ENCODE results near the gene NOSTRIN. TPM values are rescaled to one million over a fixed set of nuclear protein-coding genes. Genes with fewer than 3 reads are reported as not detected.
"Not testable (repeated sequence)": the region's sequence is repeated elsewhere in the genome, so short reads cannot be mapped to it uniquely, and the experiment has no call there.

Gene NOSTRIN, protein sequence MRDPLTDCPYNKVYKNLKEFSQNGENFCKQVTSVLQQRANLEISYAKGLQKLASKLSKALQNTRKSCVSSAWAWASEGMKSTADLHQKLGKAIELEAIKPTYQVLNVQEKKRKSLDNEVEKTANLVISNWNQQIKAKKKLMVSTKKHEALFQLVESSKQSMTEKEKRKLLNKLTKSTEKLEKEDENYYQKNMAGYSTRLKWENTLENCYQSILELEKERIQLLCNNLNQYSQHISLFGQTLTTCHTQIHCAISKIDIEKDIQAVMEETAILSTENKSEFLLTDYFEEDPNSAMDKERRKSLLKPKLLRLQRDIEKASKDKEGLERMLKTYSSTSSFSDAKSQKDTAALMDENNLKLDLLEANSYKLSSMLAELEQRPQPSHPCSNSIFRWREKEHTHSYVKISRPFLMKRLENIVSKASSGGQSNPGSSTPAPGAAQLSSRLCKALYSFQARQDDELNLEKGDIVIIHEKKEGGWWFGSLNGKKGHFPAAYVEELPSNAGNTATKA
- total RNA-seq = 9.4 TPM

DNA sequence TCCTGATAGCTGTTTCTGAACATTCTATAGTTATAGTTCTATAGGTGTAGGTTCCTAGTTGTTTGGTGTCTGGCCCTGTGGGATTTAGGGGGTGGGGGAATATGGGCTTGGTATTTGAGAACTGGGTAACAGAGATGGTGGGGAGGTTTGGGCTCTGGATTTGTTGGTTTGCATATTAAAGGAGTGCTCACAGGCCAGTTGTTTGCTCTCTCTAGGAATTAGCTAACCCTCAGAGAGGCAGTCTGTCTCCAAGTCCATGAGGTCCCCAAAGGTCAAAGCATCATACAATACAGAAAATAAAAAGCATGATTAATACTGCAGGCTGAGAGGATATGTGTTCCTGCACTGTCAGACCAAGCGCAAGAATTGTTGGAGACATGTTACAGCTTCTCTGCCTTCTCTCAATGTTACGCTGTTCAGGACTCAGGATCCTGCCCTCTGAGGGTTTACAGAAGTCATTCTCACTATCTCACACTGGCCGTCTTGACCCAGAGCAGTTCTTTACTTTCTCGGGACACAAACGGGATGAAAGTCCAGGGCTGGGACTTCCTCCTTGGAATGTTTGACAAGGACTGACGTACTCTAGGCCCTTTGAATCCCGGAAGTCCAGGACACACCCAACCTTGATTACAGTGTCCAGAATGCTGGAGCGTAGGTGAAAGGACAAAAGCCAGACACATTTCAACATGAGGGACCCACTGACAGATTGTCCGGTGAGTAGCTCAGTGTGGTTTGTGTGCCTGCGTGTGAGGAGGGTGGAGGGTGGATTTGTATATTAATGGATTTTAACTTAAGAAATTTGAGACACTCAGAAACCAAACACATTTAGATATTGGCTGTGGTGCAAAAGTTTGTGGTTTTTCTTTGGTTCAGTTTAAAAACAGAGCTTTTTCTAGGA lies at the start of gene NOSTRIN:
NOSTRIN (plus strand) TSS at position 677 of the 898 bp plus-strand sequence; CDS start at position 687, 10 bp downstream.
- peak; percentile 20 for DNase-seq

DNA sequence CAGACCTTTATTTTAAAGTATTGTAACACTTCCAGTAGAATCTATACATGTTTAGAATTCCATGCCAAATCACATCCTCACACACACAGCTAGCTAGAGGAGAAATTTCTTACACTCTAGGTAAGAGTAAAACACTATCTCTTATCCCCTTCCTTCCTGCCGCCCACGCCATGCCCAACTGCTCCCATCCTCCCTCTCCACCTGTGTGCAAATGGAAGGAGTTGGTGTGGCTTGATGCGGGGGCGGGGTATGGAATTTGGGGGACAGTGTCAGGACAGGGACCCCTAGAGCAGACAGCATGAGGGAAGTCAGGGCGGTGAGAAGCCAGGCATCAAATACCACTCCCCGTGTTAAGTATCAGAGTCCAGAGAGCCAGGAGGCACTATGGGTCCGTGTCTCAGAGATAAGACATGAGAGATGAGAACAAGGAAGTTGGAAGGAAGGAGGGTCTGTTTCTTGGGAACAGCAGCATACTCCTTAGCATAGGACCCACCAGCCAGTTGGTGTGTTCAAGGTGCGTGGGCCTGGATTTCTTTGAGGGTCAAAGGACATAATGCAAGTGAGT lies 48.6 kb upstream of the NOSTRIN start:
- no peak for DNase-seq

DNA sequence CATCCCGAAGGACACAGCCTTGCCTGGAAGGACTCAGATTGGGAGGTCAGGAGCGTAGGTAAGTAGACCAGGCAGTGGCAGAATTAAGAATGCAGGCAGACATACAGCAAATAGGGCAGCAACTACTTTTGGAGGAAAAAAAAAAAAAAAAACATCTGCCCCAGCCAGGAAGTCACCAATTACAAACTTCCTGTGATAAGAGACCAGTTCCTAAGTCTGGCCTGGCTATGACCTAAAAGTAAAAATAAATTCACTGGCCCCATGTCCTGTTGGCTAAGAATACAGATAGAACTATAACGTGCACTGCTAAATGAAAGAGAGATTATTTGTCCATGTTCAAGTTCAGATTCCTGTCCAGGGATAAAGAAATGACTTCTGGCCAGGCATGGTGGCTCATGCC lies 45.2 kb upstream of the NOSTRIN start:
- DNase-seq = no peak

DNA sequence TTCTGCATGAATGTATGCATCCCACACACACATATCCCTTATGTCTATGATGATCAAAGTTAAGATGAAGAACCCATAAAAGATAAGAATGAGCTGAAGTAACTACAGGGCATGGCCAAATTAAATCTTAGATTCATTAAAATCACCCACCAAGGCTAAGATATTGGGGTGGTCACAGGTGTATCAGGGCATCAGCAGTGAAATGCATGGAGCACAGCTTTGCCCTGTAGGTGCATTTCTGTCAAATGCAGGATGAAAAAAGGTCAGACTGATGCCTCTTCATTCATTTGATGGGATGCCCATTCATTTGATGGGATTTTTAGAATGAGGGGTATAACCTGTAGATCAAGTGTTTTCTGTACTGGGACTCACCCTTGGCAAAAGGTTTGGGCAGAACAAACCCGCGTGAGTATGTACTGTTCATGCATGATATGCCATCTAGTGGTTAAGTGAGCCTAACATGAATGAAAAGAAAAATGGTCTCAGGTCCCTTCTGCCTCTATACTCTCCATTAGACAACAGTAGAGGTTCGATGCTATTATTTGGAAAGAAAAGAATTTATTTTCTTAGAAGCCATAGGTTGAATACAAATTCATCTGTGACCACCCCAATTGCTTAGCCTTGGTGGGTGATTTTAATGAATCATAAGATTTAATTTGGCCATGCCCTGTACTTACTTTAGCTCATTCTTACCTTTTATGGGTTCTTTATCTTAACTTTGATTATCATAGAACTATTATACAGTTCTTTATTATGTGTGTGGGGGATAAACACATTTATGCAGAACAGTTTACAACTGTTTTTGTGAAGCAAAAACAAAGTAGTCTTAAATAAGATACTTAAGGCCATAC lies 43.2 kb upstream of the NOSTRIN start:
- DNase-seq = peak; percentile 27

DNA sequence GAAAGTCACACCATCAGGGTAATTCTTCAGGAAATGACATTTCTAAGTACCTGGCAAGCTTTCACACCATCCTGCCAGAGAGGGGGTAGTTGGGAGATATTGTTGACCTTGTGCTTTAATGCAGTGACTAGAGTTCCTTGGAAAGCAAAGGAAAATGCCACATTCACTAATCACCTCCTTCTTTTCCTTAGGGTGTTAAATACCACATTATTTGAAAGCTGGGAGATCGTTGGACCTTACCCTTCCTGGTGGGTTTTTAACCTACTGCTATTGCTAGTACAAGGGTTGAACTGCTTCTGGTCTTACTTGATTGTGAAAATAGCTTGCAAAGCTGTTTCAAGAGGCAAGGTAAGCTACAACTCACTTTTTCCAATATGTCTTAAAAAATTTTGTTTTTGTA lies 37.0 kb upstream of the NOSTRIN start:
- DNase-seq = no peak

DNA sequence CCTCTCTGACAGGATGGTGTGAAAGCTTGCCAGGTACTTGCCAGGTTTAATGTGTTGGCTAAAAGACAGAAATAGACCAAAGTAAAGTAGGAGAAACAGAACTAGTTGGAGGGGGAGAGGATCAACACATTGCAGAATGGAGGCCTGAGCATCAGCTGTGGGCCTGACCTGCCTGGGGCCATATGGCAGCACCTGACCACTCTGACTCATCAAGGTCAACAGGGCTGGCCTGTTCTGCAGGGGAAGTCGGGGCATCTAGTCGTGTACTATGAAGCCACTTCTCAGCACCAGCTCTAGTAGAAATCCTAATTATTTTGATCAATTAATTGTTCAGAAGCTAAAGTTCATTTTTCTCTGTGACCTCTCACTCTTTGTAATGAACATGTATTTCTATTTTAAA lies 35.8 kb upstream of the NOSTRIN start:
- DNase-seq = no peak

DNA sequence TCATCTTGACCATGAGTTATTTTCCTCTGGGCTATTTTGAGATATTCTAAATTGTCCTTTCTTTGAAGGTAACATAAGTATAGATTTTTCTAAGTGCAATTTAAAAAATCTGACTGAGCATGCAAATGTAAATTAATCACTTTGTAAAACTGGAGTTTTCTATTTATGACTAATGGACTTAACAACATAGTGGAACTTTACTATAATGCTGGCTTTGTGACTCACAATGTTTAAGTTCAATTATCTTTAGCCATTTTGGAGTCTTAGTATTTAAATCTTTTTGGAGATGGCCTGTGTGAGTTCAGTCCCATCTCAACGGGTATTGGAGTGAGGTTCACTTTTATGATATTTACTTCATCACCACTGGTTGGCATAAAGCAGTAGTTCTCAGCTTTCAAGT lies 35.2 kb upstream of the NOSTRIN start:
- DNase-seq = no peak

DNA sequence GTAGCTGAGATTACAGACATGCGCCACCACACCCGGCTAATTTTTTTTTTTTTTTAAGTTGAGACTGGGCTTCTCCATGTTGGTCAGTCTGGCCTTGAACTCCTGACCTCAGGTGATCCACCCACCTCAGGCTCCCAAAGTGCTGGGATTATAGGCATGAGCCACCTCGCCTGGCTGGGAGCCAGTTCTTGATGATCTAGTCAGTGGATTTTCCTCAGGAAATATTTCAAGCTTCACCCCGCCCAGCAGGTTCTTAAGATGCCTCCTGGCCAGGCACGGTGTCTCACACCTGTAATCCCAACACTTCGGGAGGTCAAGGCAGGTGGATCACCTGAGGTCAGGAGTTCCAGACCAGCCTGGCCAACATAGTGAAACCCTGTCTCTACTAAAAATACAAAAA lies 34.1 kb upstream of the NOSTRIN start:
- not testable (repeated sequence) for DNase-seq

DNA sequence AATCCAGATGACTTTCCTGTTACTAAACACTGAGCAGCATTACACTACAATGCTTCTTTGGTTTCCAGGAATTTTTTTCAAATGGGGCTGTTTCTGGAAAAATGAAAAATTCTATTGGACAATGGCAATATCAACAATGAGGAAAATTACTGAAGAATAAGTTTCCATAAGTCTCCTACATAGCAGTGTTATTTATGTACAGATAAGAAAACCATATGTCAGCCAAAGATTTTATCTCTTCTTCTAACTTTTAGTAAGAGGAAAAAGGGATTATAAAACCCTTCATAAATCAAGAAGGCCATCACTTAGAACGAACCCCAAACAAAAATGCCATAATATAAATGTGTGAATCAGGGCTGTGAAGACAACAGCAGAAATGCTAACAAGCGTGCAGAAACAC lies 31.6 kb upstream of the NOSTRIN start:
- DNase-seq = no peak

DNA sequence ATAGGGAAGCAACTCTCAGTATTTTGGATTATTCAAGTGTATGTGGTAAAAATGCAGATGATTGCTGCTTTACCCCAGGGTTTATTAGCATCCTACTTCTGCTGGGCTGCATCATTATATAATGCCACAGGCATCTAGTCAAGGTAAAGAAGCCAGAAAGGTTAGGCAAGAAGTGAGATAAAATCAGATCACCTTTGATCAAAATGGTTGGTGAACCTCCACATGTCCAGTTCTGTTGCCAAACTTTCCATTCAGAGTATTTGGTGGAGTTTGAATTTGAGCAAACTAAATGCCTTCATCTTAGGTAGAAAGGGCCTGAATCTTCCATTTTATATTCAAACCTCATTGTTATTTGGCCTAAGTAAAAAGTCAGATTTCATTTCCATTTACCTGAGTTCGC lies 29.7 kb upstream of the NOSTRIN start:
- DNase-seq = no peak

DNA sequence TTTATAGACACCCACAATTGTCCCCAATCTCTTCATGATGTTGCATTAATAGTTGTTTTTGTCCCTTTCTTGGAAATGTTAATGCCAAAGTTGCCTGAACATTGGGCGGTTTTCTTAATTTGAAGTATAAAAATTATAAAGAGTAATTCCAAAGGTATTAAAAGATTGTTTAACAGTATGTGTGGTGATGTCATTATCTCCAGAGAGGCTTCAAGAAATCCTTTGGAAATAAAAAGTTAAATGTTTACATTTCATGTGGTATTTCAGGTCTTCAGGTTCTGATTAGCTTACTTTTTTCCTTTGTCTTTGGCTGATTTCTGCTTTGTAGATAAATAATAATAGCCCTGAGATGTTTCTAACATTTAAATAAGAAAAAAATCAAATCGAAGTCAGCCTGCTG lies 29.3 kb upstream of the NOSTRIN start:
- no peak for DNase-seq

DNA sequence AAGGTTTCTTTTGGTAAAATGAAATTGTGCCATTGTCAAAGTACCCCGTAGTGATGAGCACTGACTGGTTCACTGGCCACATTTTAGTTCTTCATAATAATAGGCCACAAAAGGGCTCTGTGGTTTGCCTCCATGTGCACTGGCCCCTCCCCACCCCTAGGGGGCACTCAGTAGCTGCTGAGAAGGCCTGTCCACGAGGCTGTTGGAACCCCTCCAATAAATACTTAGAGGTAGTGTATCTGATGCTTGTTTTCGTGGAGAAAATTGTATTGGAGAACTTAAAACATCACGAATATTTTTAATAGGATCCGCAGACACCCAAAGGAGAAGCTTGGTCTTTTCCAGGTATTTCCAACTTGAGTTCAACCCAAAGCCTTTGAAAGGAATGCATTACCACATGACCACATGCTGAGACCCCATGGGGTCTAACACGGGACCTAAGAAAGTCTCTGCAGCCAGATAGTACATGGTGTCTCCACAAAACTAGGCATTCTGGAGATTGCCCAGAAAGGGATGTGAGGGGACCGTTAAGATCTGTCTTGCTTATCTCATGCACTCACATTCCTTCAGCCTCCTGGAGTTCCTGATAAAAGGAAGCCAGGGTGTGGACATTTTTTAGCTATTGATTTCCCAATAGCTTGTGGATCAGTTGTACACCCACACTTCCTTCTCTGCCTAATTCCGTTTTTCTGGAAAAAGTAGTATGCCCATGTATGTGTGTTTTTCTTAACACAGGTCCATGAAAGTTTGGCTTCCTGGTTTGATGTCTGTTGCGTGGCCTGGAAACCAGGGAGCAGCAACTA lies 28.5 kb upstream of the NOSTRIN start:
- DNase-seq = no peak

DNA sequence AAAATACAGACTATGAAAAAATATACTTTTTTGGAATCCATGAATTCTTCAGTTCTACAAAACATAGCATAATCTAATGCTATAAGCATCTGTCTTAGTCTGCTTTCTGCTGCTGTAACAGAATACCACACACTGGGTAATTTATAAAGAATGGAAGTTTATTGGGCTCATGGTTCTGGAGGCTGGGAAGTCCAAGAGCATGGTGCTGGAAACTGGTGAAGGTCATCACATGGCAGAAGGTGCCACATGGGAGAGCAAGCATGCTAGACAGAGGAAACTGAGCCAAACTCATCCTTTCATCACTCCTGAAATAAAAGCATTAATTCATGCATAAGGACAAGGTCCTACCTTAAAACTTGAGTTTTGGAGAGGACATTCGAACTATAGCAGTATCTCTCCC lies 26.6 kb upstream of the NOSTRIN start:
- DNase-seq = no peak

DNA sequence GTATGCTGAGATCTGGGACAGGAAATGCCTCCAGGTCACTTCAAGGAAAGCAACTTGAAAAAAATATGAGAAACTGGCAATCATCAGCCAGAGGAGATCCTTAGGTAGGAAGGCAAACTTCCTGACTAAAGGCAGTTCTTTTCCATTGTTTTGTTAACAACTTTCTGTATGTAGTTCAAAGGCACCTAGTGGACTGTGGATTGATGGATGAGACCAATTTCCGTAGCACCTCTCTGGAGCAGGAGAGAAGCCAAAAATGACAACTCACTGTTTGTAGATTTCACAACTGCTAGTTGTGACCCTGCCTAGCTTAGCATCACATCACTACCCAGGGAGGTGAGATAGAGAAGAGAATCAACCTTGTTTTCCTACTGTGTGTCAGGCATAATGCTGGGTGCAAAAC lies 21.8 kb upstream of the NOSTRIN start:
- DNase-seq = no peak

DNA sequence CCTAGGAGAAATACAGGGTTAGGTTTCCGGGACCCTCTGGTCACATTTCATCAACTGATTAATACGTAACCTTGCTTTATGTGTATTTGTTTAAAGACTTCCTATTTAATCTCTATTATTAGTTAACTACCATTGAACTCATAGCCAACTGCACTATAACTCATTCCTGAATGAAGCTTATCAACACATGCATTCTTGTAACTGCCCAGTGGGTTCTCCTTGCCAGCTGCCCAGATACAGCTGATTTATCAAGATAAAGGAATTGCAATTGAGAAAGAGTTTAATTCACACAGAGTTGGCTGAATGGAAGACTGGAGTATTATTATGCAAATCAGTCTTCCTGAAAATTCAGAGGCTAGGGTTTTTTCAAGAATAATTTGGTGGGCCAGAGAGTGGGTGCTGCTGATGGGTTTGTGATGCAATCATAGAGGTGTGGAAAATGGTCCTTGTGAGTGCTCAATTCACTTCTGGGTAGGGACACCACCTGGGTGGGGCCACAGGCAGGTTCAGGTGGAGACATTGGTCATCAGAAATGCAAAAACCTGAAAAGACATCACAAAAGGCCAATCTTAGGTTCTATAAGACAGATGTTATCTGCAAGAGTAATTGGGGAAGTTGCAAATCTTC lies 21.1 kb upstream of the NOSTRIN start:
- no peak for DNase-seq

DNA sequence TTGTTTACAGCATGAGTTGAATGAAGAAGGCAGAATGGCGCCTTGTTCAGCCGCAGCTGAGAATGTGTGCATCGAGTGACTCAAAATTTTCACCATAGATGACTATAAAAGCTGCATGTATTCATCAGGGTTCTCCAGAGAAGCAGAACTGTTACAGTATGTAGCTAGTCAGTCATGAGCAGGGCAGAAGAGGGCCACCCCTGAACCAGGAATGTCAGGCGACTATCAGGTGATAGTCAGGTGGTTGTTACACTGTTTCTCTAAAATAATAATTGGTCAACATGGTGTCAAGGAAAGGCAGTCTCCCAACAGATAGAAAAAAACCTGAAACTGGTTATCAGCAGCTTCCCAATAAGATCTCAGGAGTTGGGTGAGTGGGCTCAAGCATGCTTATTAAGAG lies 20.2 kb upstream of the NOSTRIN start:
- DNase-seq = no peak

DNA sequence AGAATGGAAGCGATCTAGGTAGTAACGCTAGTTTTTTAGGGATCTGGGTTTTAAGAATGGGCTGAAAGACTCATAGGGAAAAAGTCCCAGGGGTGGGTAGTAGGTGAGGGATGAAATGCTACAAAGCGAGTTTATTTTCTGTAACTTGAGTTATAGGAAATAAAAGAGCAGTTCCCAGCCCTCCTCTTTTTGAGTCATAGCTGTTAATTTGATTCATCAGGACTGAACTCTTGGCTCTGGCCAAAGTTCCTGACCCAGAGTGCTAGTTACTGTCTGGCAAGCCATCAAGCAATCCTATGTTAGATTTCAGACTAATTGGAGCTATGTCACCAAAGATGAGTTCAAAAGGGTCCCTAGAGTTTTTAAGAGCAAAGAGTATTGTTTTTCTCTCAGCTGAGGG lies 17.4 kb upstream of the NOSTRIN start:
- no peak for DNase-seq

DNA sequence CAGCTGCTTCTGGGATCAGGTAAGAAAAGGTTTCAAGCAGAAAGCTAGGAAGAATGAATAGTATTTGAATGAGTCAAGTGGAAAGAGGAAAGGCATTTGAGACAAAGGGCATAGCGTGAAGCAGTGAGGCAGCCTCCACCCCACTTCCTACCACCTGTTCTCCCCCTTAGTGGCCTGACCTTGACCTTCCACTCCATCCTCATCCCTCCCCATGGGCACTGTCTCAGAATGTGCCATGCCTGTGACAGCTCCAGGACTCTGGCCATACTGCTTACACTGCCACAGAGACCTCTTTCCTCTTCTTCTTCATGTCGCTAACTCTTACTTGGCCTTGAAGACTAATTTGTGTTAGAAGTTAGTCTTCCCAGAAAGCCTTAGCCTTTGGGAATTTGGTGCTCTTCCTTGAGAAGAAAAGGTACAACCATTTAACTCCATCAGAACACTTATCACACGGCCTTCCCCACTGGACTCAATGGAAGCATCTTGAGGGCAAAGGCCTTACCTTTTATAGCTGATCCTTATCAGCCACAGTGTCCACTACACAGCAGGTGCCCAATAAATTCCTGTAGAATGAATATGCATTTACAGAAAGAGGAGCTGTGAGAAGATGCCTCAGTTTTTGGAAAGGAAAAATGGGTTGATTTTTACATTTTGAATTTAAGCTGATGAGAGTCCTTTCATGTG lies 15.2 kb upstream of the NOSTRIN start:
- no peak for DNase-seq

DNA sequence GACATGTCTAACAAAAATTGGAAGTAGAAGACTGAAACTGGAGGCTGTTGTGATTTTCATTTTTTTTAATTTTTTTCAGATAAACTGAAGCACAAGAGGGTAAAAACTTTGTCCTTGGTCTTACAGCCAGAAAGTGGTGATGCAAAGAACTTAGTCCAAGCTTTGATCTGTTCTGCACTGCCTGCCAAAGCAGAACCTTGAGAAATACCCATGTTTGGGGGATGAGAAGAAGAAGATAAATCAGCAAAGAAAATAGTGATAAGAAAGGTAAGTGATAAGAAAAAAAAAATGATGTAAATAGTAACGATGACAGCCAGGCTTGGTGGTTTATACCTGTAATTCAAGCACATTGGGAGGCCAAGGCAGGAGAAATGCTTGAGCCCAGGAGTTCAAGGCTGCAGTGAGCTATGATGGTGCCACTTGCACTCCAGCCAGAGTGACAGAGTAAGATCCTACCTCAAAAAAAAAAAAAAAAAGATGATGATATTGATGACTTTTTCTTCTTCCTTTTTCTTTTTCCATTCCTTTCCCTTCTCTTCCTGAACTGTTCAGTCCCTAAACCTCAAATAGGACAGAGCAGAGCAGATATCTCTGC lies 14.6 kb upstream of the NOSTRIN start:
- DNase-seq = no peak

DNA sequence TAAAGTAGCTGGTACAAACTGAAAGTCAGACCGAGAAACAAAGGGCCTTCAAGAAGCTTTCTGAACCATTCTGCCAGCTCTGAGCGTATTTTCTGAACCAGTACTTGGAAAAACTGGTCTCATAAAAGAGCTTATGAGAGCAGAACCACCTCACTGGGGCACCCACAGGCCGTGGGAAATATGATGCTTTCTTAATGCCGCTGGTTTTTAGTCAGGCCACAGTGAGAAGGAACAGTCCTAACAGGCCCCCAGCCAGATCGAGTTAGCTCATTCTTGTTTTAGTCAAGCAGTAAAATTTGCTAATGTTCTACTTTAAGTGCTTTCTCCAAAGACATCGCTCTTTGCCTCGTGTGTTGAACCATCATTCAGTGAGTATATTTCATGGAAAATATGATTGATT lies 12.7 kb upstream of the NOSTRIN start:
- no peak for DNase-seq

Measured in skin of body (tissue), 2 donors.